K562 (cell line): Measurements from ENCODE around the gene CUL1.
A peak's percentile ranks its signal among the peaks of the same experiment; 100 is the strongest.

Experiments used
- CEBPG ChIP-seq, 3 experiments: fragments of 200-800 bp in 1 of 3; sonication (Bioruptor generic) in 1 of 3; sonication (generic) in 1 of 3; formaldehyde crosslinking in 1 of 3; IDR thresholded peaks in 2 of 3; conservative IDR thresholded peaks in 1 of 3; 2 replicates each; pipeline versions ENCODE4 v1.6.1 to v1.8.0; 2016 to 2022; ENCODE audit warnings: missing compliant biosample characterization in 2 of 3, missing genetic modification characterization in 2 of 3, mild to moderate bottlenecking in 1 of 3, missing genetic modification reagents in 1 of 3
- ESRRA ChIP-seq: fragments of 450-650 bp; IDR thresholded peaks from 2 replicates; pipeline ENCODE4 v1.6.1; 2014; ENCODE audit warnings: low read depth, mild to moderate bottlenecking, moderate library complexity, borderline replicate concordance
- GABPA ChIP-seq: fragments of 200-800 bp; sonication (Bioruptor generic); conservative IDR thresholded peaks from 2 replicates; pipeline ENCODE4 v1.6.1; 2016; ENCODE audit warnings: low read depth, missing genetic modification characterization, missing compliant biosample characterization
- HDAC3 ChIP-seq: fragments of 450-650 bp; IDR thresholded peaks from 2 replicates; pipeline ENCODE4 v1.6.1; 2018; ENCODE audit warnings: borderline replicate concordance, mild to moderate bottlenecking, moderate library complexity; ENCODE audit not compliant: partially characterized antibody

- TF ChIP-seq ESRRA (no peak; the same call in 1 of the 2 replicates), GABPA (no peak), CEBPG (CRISPR knock-in tag; IDR thresholded peaks at IDR 0.05) (no peak), CEBPG (tag; conservative IDR thresholded peaks at IDR 0.05 in 1 of 2, IDR thresholded peaks at IDR 0.05 in 1 of 2) (peak in 1 of 2 experiments; percentile 54; a peak in 1 of 4 replicates), HDAC3 (no peak)
Observed at GRCh38 chr7:148699782-148700629, 1.3 kb downstream of the CUL1 start.
